Non-pigmented ciliary epithelial cell (primary cell): ENCODE results near the gene TMEM106C.

Experiments
- DNase-seq: peaks from one replicate; pipeline ENCODE4 v3.0.0-alpha.2; 2010; ENCODE audit warnings: low read depth

Gene TMEM106C

DNA sequence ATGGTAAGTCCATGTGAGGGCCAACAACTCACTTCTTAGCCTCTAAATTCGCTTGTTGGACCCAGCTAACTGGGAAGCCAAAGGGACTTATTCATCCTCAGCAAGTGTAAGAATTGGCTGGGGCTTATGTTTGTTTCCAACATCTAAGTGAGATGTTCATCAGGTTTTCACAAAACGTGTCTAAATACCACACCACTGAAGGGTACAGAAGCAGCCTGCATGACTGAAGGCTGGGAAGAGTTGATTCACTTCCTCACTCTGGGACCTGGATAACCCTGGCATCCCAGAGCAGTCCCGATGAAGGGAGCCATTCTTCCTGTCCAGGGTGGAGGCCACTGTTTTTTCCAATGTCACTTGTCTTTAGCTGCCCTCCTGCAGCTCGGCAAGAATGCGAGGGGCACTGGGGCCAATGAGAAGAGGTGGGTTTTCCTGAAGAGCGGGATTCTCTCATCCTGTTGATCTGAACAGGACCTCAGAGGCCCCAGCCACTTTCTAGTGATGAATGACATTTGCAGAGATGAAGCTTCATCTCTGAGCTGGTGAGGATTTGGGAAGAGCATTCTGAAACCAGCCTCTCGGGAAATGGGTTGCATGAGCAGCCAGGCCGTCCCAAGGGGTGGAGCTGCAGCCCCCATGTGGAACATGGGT is 53.1 kb downstream of the TMEM106C start:
- no peak for DNase-seq

DNA sequence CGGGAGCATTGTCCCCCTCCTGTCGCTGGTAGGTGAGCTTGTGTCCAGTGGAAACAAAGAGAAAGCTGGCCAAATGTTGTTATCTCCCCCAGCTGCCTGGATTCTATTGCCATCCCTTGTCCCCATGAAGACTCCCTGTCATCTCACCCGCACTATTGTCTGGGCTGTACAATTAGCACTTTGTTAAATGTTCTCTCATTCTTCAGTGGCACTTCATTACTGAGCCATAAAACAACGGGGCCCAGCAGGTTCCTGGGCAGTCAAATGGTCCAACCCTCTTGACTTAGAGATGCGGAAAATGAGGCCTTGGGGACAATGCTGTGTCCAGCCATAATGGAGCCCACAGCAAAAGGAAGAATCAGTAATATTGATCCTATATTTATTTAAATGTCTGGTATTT is 54.1 kb downstream of the TMEM106C start:
- DNase-seq: no peak

DNA sequence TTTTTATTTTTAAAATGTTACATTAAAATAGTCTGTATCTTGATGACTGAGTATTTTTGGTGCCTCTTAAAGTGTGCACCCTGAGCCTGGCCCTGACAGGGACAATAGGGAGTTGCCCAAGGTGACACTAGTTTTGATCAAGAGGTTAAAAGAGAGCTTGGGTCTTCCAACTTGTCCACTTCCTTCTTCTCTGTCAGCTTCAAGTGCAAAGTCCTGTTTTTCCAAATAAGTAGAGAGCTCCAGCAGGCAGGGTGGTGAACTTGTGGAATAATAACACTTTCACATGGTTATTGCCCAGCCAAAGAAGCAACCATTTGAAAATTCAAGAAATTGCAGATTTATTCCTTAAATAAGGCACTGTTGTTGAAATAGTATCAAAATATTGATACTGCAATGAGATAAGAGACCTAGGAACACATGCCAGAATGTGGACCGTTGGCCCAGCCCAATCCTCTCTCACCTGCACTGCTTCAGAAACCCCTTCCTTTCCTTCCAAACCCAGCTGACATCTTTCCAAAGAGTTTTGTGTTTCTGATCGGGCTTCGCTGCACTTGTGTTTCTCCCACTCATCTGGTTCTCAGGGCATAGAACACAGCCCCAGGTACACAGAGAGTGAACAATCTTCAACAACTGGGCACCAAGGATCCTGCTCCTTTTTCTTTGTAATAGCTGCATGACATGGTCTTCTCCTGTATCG is 54.7 kb downstream of the TMEM106C start:
- no peak for DNase-seq
